A673 (cell line): ENCODE results near the gene CAMK4. TPM values are rescaled to one million over a fixed set of nuclear protein-coding genes. Genes with fewer than 3 reads are reported as not detected.

Experiments
- BruUV-seq: library from RNA; stranded (reverse); fragments of 400-500 nt; replicated peaks from 2 replicates; lab custom pipeline; 2021; lab: Mats Ljungman, UMichigan
- CTCF ChIA-PET: fragments of 300-600 bp; sonication (Branson Sonifier 250); formaldehyde crosslinking; loops from one replicate; lab custom pipeline; 2022; ENCODE audit warnings: antibody characterized with exemption; lab: Charles Lee
- POLR2A ChIA-PET: fragments of 300-600 bp; sonication (Branson Sonifier 250); formaldehyde crosslinking; loops from one replicate; lab custom pipeline; 2022; ENCODE audit warnings: antibody characterized with exemption; ENCODE audit not compliant: low non-redundant PET; lab: Charles Lee
- DNase-seq: peaks from one replicate; pipeline ENCODE4 v3.0.0-alpha.2; 2015; ENCODE audit warnings: low spot score
- H3K27ac ChIP-seq: fragments of 200-600 bp; sonication (generic); 2 replicates; pipeline ENCODE4 v1.5.1; 2016; ENCODE audit warnings: mixed run types, low read depth, mild to moderate bottlenecking, mixed read lengths, antibody characterized with exemption, low read length; ENCODE audit not compliant: poor library complexity, severe bottlenecking
- H3K27me3 ChIP-seq: fragments of 200-600 bp; sonication (generic); replicated peaks from 2 replicates; pipeline ENCODE4 v1.6.1; 2017; ENCODE audit warnings: mixed run types, low read depth, mild to moderate bottlenecking, mixed read lengths, antibody characterized with exemption, low read length; ENCODE audit not compliant: insufficient read depth, poor library complexity
- H3K36me3 ChIP-seq: fragments of 200-600 bp; sonication (generic); 2 replicates; pipeline ENCODE4 v1.6.1; 2016; ENCODE audit warnings: mixed run types, mild to moderate bottlenecking, mixed read lengths, antibody characterized with exemption, low read length; ENCODE audit not compliant: insufficient read depth, poor library complexity, severe bottlenecking
- H3K4me1 ChIP-seq: fragments of 200-600 bp; sonication (generic); 2 replicates; pipeline ENCODE4 v1.6.1; 2017; ENCODE audit warnings: mixed run types, mild to moderate bottlenecking, mixed read lengths, antibody characterized with exemption, low read length; ENCODE audit not compliant: insufficient read depth, poor library complexity, severe bottlenecking
- H3K4me3 ChIP-seq: fragments of 200-600 bp; sonication (generic); 2 replicates; pipeline ENCODE4 v1.5.1; 2016; ENCODE audit warnings: low read depth, mixed run types, mild to moderate bottlenecking, mixed read lengths, low read length; ENCODE audit not compliant: poor library complexity, severe bottlenecking
- H3K9me3 ChIP-seq: fragments of 200-600 bp; sonication (generic); 2 replicates; pipeline ENCODE4 v1.6.1; 2016; ENCODE audit warnings: mixed run types, low read depth, mild to moderate bottlenecking, mixed read lengths, antibody characterized with exemption, low read length; ENCODE audit not compliant: poor library complexity, severe bottlenecking
- CTCF ChIP-seq: fragments of 300-800, 200-600 bp; sonication (generic); conservative IDR thresholded peaks from 2 replicates; pipeline ENCODE4 v1.5.1; 2017; ENCODE audit warnings: low read depth, mild to moderate bottlenecking, antibody characterized with exemption, low read length, moderate library complexity, mixed read lengths
- EZH2 ChIP-seq: fragments of 200-600 bp; sonication (generic); IDR thresholded peaks from 2 replicates; pipeline ENCODE4 v1.6.1; 2017; ENCODE audit warnings: borderline replicate concordance, low read depth, mild to moderate bottlenecking, mixed read lengths, antibody characterized with exemption, low read length; ENCODE audit not compliant: poor library complexity, severe bottlenecking
- intact Hi-C: fragments of 100-400 bp; cut with micrococcal nuclease; formaldehyde crosslinking; loops from one replicate; pipeline ENCODE4 v1.10.0; 2022; ENCODE audit not compliant: unreplicated experiment
- total RNA-seq: library from RNA; stranded (reverse); gene quantifications from 2 replicates; pipeline ENCODE4 v1.2.3, GENCODE V29; 2021

Gene CAMK4
- total RNA-seq, 1 experiment from 2014 or later = 0.88 TPM

- H3K4me3 ChIP-seq = no peak overlapping the region
- no peaks in the 10 kb centered on the region for H3K36me3 ChIP-seq
- intact Hi-C loops = no loop called here
- no peaks in the 10 kb centered on the region for H3K4me1 ChIP-seq
- peaks cover 22% of the 10 kb centered on the region for H3K27me3 ChIP-seq
- no peaks in the 10 kb centered on the region for H3K9me3 ChIP-seq
- ChIA-PET CTCF (no interaction called here), POLR2A (no interaction called here)
- TF ChIP-seq EZH2 (no peak), CTCF (no peak)
- H3K27ac ChIP-seq = no peak overlapping the region
- no peak for DNase-seq
- BruUV-seq = no TSS peak
Observed at GRCh38 chr5:111238431-111239225, 14.4 kb downstream of the CAMK4 start.

GRCh38 chr5:111241696-111242095 is 17.5 kb downstream of the CAMK4 start:
- no peak for DNase-seq
- no peak overlapping the region for H3K27ac ChIP-seq
- no peaks in the 10 kb centered on the region for H3K4me1 ChIP-seq
- BruUV-seq = no TSS peak
- CTCF ChIA-PET = no interaction called here
- no peaks in the 10 kb centered on the region for H3K36me3 ChIP-seq
- intact Hi-C loops = no loop called here
- POLR2A ChIA-PET = no interaction called here
- no peak overlapping the region for H3K4me3 ChIP-seq
- no peaks in the 10 kb centered on the region for H3K9me3 ChIP-seq
- H3K27me3 ChIP-seq = peaks cover 28% of the 10 kb centered on the region
- TF ChIP-seq CTCF = no peak
- no peak for TF ChIP-seq EZH2

- Histone ChIP-seq H3K36me3 (no peaks in the 10 kb centered on the region), H3K27me3 (peaks cover 28% of the 10 kb centered on the region), H3K27ac (no peak overlapping the region), H3K4me1 (no peaks in the 10 kb centered on the region), H3K4me3 (no peak overlapping the region), H3K9me3 (no peaks in the 10 kb centered on the region)
- DNase-seq = no peak
- CTCF ChIA-PET = no interaction called here
- TF ChIP-seq CTCF = no peak
- TF ChIP-seq EZH2 = no peak
- intact Hi-C loops = no loop called here
- POLR2A ChIA-PET = no interaction called here
- BruUV-seq = no TSS peak
Observed at GRCh38 chr5:111242606-111243005, 18.4 kb downstream of the CAMK4 start.
